IPS-18c (cell line): Measurements from ENCODE around the gene PHOSPHO2.

Source experiments
- H3K4me3 ChIP-seq: 2 replicates; pipeline ENCODE4 v1.7.0; 2013; ENCODE audit warnings: low read depth, mild to moderate bottlenecking, low read length, moderate library complexity; ENCODE audit not compliant: insufficient read depth
- H3K9me3 ChIP-seq: one replicate; pipeline ENCODE4 v1.6.1; 2013; ENCODE audit warnings: mild to moderate bottlenecking, low read length, moderate library complexity; ENCODE audit not compliant: control insufficient read depth, insufficient read depth

The PHOSPHO2 gene

DNA sequence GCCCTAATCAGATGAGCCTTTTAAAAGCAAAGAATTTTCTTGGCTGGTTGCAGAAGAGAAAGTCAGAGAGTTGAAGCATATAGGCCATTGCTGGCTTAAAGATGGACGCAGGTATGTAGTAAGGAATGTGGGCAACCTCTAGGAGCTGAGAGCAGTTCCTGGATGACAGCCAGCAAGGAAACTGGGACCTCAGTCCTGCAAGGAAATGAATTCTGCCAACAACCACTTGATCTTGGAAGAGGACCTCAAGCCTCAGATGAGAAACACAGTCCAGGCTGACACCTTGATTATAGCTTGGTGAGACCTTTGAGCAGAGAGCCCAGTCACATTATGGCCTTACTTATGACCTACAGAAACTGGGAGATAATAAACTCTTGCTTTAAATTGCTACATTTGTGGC is 15.7 kb downstream of the PHOSPHO2 start:
- Histone ChIP-seq H3K4me3 (no peak overlapping the region), H3K9me3 (no peaks in the 10 kb centered on the region)

DNA sequence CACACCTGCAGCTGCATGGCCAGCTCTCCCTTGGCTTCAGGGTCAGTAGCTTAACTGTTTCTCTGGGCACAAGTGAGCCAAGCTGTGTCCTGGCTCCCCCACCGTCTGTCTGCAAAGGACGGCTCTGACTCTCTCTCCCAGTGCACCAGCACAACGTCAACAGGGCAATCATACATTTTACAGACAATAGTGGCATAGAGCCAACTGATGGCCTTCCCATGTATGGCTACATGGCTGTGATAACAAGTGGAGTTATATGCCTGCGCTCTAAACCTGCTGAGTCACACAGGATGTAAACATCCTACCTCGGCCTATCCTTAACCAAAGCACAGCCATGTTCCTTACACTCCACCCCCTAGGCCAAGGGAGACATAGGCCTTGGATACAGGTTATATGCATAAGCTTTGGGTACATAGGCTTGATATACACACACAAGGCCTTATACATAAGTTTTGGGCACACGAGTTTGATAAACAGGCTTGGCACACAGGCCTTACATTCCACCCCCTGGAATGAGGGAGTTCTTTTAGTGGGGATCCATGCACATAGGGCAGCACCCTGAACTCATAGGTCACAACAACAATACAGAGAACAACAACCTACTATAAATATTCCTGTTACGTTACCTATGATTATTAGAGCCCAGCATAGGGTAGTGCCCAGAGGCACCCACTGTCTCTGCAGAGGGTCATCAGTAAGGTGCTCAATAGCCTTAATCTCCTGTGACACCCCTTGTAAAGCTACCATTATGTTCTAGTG is 17.7 kb downstream of the PHOSPHO2 start:
- H3K9me3 ChIP-seq = no peaks in the 10 kb centered on the region
- no peak overlapping the region for H3K4me3 ChIP-seq

DNA sequence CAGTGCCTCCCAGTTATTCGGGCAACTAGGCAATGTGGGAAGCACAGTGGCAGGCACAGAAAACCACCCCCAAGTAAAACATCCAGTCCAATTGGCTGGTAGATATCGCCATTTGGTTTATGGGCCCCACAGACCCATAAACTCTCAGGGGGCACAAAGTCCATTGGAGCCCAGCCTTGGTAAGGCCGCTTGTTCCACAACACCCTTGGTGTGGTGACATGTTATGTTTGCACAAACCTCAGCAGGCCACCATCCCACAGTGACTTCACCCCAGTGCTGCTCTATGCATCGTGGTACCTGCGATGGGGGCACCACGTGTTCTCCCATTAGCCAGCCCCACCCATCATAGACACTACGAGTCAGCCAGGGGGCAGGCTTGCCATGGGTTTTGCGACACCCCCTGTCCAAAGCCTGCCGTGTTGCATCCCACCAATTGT is 18.5 kb downstream of the PHOSPHO2 start:
- Histone ChIP-seq H3K9me3 (no peaks in the 10 kb centered on the region), H3K4me3 (no peak overlapping the region)

DNA sequence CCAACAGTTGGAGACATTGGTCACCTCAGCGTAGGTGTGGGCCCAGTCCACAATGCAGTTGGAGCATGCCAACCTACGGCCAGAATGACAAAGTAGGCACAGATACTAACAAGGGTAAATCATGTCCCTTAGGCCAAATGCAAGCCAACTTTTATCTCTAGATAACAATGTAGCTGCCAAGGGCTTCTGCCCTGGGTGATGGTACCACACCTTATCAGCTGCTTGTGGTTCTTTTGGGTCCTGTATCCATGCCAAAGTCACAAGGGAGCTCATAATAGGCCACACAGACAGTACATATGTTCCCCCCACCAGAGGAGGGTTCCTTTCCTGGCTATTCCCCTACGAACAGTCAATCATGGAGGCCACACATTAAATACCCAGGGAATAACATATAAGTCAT is 19.1 kb downstream of the PHOSPHO2 start:
- no peaks in the 10 kb centered on the region for H3K9me3 ChIP-seq
- no peak overlapping the region for H3K4me3 ChIP-seq

DNA sequence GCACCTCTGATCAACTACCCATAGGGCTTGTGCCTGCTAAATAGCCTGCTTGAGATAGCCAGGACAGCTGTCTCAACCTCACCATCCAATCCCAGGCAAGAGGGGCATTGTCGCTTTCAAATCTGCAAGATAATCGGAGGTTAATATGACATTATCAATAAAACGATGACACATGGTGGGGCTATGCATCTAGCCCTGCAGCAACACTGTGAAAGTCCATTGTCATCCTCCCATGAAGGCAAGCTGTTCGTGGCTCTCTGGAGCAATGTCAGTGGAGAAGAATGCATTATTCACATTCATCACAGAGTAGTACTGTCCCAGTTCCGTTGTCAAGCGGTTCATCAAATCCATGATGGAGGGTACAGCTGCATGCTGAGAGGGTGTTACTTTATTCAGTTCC is 20.4 kb downstream of the PHOSPHO2 start:
- no peak overlapping the region for H3K4me3 ChIP-seq
- H3K9me3 ChIP-seq = no peaks in the 10 kb centered on the region

DNA sequence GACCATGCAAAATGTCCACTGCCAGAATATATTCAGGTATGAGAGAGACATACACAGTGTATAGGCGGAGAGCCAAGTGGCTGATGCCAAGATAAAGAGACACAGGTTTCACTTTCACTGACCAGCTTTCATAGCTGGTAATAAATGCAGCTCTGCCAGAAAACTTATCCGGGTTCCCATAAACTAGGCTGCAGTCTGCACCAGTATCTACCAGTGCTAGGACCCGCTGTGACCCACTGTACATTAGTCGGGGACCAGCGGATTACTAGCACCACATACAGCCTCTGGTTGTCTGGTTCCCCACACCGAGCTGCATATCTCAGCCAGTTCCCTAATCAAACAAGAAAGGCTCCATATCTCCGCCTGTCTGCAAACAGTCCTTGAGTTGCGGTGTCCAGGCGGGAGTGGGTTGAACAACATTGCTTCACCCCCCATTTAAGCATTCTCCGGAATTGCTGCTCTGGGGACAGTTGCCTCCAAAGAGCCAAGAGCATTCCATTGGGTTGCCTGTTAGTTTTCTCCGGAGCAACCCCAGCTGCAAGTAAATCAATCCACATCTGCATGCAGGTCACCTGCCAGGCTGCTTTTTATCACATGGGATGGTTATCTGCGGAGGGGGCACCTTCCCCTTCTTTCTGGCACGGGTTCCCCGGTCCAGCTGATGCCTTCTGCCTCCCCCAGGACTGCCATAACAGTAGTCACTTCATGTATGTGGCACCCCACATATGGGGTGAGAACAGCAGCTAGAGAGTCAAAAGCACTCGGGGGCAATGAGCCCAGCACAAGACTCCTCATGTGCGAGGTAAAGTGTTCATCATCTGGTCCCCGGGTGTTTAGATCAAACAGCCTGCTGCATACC is 21.3 kb downstream of the PHOSPHO2 start:
- H3K4me3 ChIP-seq = no peak overlapping the region
- H3K9me3 ChIP-seq = no peaks in the 10 kb centered on the region

DNA sequence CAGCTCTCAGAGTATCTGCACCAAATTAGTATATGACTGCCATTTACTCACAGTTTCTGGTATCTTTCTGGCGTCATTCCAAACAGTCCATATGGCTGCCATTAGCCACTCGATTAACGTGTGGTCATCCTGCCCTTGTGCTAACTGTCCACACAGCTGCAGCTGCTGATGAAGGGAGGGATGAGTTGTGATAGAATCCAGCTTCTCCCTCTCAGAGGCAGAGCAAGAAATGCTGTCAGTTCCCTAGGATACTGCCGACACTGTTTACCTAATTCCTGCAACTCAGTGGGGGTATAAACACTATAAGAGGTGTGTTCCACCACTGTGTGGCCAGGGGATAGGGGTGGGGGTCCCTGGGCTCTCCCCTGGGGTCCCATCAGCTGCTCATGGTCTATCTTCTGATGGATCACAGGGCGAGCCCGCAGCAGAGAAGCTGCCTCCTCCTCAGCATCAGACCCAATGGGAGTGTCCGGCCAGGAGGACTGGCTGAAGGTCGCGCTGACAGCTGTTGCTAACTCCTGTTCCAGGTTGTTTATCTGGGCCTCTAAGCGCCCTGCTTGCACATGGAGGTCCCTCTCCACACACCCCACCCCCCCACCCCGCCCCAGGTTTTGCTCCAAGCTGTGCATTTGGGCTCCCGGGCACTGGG is 22.1 kb downstream of the PHOSPHO2 start:
- Histone ChIP-seq H3K9me3 (no peaks in the 10 kb centered on the region), H3K4me3 (no peak overlapping the region)

DNA sequence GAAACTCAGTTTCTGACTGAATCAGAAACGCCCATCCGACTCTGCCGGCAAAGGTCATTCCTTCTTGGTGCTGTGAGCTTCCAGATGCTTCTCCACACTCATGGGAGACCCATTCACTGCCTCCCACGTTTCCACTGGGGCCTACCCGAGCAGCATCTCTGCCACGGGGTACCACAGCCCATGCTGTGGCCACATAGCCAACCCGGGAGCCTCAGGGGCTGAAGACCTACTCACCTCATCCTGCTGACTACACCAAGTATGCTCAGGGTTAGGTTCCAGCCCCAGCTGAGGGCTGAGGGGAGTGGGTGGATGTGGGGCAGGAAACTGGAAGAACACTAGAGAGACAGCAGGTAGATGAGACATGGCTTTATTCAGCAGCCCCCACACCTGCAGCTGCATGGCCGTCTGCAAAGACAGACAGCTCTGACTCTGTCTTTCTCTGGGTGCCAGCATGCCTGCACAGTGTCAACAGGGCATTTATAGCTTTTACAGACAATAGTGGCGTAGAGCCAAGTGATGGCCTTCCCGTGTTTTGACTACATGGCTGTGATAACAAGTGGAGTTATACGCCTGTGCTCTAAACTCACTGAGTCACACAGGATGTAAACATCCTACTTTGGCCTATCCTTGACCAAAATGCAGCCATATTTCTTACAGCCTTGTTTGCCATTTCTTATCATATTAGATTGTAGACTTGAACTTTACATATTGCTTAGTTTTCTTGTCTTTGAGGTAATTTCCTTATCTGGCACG is 22.8 kb downstream of the PHOSPHO2 start:
- Histone ChIP-seq H3K9me3 (no peaks in the 10 kb centered on the region), H3K4me3 (no peak overlapping the region)

DNA sequence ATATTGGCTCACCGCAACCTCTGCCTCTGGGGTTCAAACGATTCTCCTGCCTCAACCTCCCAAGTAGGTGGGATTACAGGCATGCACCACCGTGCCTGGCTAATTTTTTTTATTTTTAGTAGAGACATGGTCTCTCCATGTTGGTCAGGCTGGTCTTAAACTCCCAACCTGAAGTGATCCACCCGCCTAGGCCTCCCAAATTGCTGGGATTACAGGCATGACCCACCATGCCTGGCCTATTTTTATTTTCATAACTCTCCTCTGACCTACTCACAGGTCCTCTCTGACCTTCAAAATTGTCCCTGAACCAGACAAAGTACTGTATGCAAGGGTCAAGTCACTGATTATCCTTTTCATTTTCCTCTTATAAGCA is 23.4 kb downstream of the PHOSPHO2 start:
- no peak overlapping the region for H3K4me3 ChIP-seq
- H3K9me3 ChIP-seq = no peaks in the 10 kb centered on the region

DNA sequence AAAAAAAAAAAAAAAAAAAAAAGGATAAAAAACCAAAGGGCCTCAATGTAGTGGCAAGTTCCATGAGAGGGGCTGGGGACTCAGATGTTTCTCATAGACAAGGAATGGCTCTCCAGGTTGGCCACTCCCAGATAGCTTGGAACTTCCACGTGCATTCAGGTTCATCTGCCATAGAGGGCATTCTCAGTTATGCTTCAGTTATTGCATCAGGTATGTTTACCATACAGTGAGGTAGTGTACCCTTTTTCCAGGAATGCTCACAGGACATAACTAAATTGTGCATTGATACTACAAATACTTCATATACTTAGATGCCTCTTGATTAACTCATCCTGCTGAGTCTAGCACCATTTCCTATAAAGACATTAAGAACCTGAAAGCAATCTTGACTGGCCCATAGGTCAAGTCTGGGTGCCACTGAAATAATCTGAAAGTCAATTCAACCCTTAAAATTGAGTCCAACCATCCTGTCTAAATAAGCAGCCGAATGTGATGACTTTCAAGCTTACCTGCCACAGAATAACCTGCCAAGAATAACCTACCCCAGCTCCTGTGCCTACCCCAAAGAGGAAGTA is 24.7 kb downstream of the PHOSPHO2 start:
- Histone ChIP-seq H3K9me3 (no peaks in the 10 kb centered on the region), H3K4me3 (no peak overlapping the region)

DNA sequence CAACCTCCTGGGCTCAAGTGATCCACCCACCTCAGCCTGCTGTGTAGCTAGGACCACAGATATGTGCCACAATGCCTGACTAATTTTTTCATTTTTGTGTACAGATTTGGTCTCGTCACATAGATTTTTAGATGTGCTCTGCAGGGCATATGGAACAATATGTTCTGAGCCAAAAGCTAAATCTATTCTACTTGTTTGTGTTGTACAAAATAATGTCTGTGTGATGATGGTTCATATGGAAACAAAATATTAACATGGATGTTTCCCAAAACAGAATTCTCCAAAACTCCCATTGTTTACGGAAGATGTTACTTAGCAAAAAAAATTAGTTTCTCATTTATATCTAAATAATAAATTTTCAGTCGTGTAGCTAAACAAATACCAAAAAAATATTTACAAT is 26.7 kb downstream of the PHOSPHO2 start:
- H3K9me3 ChIP-seq = no peaks in the 10 kb centered on the region
- no peak overlapping the region for H3K4me3 ChIP-seq

DNA sequence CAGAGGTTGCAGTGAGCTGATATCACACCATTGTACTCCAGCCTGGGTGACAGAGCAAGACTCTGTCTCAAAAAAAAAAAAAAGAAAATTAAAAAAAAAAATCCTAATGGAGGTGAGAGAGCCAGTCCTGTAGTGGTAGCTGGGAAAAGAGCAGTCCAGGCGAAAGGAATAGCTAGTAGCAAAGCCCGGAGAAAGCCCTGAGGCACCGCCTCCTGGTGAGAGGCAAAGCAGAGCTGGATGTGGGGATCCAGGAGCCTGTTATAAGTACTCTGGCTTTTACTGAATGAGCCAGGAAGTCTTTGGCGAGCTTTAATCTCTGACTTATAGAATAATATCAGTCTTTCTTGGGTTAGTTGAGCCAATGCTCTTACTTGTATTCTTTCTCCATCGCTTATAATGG is 32.8 kb downstream of the PHOSPHO2 start:
- Histone ChIP-seq H3K9me3 (no peaks in the 10 kb centered on the region), H3K4me3 (no peak overlapping the region)

DNA sequence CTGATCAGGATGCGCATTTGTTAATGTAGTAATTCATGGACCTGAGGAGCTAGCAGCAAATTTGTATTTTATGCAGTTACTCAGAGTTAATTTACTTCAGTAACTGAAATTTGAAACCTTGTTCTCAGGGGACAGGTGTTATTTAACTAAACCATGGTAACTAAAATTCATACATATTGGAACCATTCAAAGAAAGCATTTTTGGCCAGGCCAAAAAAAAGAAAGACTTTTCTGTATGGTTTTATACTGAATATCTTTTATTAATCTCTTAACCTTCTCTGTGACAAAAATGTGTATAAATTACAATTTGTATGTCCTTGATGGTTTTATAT is 35.0 kb downstream of the PHOSPHO2 start:
- no peaks in the 10 kb centered on the region for H3K9me3 ChIP-seq

DNA sequence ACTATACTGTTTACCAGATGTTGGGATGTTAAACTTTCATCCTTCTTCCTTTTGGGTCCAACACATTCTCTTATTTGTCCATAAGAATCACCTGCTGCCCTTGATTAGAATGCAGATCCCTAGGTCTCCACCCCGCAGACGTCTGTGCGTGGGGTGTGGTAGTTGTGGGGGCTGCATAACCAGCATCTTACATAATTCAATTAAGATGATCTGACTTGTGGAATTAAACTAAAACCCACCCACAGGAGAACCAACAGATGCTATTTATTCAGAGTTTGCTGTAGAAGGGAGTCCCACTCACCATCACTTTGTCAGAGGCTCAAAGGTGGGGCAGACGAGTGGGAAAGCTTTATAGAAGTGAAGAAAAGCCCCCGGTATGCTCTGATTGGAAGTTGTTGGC is 37.8 kb downstream of the PHOSPHO2 start:
- no peaks in the 10 kb centered on the region for H3K9me3 ChIP-seq
- no peak overlapping the region for H3K4me3 ChIP-seq

More for the DNA sequence above, 35.0 kb downstream of the PHOSPHO2 start:
- no peak overlapping the region for H3K4me3 ChIP-seq

DNA sequence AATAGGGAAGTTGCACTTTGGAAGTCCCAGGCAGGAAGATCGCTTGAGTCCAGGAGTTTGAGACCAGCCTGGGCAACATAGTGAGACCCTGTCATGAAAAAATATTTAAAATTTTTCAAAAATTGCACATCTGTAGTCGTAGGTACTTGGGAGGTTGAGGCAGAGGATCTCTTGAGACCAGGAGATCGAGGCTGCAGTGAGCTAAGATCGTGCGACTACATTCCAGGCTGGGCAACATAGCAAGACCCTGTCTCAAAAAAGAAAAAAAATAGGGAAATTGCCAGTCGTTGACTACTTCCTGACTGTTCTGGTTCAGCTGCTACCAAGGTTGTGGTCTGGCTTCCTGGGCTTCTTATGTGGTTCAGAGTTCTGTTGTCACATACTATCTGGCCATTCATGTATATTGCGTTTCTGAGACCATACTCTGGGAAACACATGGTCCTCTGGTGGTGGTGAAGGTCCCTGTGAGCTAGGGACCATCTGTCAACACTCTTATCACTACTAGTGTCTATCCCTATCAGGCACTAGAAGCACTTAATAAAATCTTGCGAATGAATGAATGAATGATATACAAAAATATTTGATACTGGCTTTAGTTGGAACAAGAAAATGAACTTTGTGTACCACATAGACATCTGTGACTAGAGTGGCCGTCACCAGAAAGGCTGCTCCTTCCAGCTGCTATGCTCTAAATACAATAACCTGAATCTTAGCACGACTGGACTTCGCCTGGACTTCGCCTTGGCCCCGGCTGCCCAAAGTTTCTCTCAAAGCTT is 38.5 kb downstream of the PHOSPHO2 start:
- Histone ChIP-seq H3K4me3 (peak overlapping the region; percentile 81), H3K9me3 (no peaks in the 10 kb centered on the region)

DNA sequence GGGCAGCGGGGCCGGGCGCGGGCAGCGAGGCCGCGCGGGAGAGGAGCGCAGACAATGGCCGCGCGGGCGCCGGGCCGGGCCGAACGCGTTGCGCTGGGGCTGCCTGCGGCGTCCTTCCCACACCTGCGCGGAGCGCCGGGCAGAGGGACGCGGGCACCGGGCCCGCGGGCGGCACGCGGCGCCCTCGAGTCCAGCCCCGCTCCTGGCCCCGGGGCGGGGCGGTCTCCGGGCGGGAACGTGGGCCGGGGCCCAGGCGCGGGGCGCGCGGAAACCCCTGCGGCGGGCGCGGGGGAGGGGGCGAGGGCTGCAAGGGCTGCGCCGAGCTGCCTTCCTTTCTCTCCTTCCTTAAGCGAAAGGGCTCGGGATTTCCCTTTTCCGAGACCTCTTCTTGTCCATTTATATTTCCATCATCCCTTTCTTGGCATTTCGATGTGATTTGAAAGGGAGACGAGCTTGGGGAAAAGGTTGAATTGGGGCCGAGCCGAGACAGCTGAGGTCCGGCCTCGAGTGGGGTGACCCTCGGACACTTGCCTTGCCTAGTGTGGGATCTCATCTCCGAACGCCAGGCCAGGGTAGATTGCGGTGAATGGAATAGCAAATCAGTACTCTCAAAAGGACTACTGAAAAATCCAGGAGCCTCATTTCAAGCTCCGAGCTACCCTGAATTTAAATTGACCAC is 40.0 kb downstream of the PHOSPHO2 start:
- Histone ChIP-seq H3K9me3 (no peaks in the 10 kb centered on the region), H3K4me3 (peak overlapping the region; percentile 81)
